ENCODE measurements around the gene FBXL22. TPM values are rescaled to one million over a fixed set of nuclear protein-coding genes. Genes with fewer than 3 reads are reported as not detected.

The FBXL22 gene
- total and polyA plus RNA-seq, 2 donors (not counting 1 experiment from before 2014, with no cell fraction given) = 0.50 to 0.87 TPM

GRCh38 chr15:63554337-63554927 is 42.8 kb upstream of the FBXL22 start:
- Histone ChIP-seq H4K20me1 (ENCODE audit: control insufficient read depth, extremely low read depth, insufficient read depth, low read length) (no peaks in the 10 kb centered on the region), H3K27me3 (ENCODE audit: control insufficient read depth, insufficient read depth, low read length) (no peaks in the 10 kb centered on the region), H3K4me2 (ENCODE audit: extremely low read depth, insufficient read depth, low read length) (peak overlapping the region; percentile 1), H3K27ac (ENCODE audit: insufficient read depth, low read length) (no peak overlapping the region), H3K9ac (ENCODE audit: insufficient read depth, low read length) (no peak overlapping the region), H2AFZ (ENCODE audit: low read length) (no peak overlapping the region), H3K9me3 (ENCODE audit: control insufficient read depth, insufficient read depth, low read depth, low read length) (no peaks in the 10 kb centered on the region), H3K4me3 (replicated peaks in 1 of 4; ENCODE audit: control extremely low read depth in 1 of 4, insufficient read depth in 1 of 4, low read depth in 3 of 4, low read length in 4 of 4) (no peak overlapping the region), H3K36me3 (ENCODE audit: control insufficient read depth, insufficient read depth, low read length) (peaks cover 6% of the 10 kb centered on the region), H3K4me1 (ENCODE audit: control insufficient read depth, extremely low read depth, insufficient read depth, low read length) (peaks cover 14% of the 10 kb centered on the region), H3K79me2 (ENCODE audit: control insufficient read depth, insufficient read depth, low read length) (no peaks in the 10 kb centered on the region)
- TF ChIP-seq CTCF (conservative IDR thresholded peaks at IDR 0.05 in 1 of 2, IDR thresholded peaks at IDR 0.05 in 1 of 2; ENCODE audit: low read depth in 1 of 2, low read length in 2 of 2) = no peak
- peak; percentile 21 to 39 for DNase-seq (ENCODE audit: low read depth in 2 of 2)

DNA sequence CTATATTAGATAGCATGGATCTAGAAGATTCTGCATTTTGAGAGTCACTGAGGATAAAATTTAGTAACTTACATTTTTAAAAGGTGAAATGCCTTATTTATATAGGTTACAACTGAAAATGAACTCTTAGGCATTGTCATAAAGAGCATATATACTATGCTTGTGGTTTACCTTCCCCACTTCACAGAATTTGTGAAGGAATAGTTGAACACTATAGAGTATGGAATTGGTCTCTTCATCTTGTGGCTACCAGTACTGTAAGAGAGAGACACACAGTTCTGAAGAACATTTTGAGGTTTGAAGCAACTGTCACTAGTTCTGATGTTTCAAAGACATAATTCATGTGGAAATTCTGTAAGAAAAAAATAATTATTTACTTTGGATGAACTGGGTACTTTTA is 41.7 kb upstream of the FBXL22 start:
- DNase-seq (ENCODE audit: low read depth in 2 of 2) = no peak
- no peaks in the 10 kb centered on the region for H4K20me1 ChIP-seq (ENCODE audit: control insufficient read depth, extremely low read depth, insufficient read depth, low read length)
- H3K36me3 ChIP-seq (ENCODE audit: control insufficient read depth, insufficient read depth, low read length) = peaks cover 6% of the 10 kb centered on the region
- H2AFZ ChIP-seq (ENCODE audit: low read length) = no peak overlapping the region
- TF ChIP-seq EZH2 (IDR thresholded peaks at IDR 0.05; ENCODE audit: low read length, missing control alignments) = no peak
- no peak overlapping the region for H3K27ac ChIP-seq (ENCODE audit: insufficient read depth, low read length)
- no peak overlapping the region for H3K4me2 ChIP-seq (ENCODE audit: extremely low read depth, insufficient read depth, low read length)
- H3K9ac ChIP-seq (ENCODE audit: insufficient read depth, low read length) = no peak overlapping the region
- H3K79me2 ChIP-seq (ENCODE audit: control insufficient read depth, insufficient read depth, low read length) = no peaks in the 10 kb centered on the region
- no peak overlapping the region for H3K4me3 ChIP-seq (replicated peaks in 1 of 4; ENCODE audit: control extremely low read depth in 1 of 4, insufficient read depth in 1 of 4, low read depth in 3 of 4, low read length in 4 of 4)
- peaks cover 14% of the 10 kb centered on the region for H3K4me1 ChIP-seq (ENCODE audit: control insufficient read depth, extremely low read depth, insufficient read depth, low read length)
- H3K27me3 ChIP-seq (ENCODE audit: control insufficient read depth, insufficient read depth, low read length) = no peaks in the 10 kb centered on the region
- no peaks in the 10 kb centered on the region for H3K9me3 ChIP-seq (ENCODE audit: control insufficient read depth, insufficient read depth, low read depth, low read length)

GRCh38 chr15:63556246-63556645 is 40.9 kb upstream of the FBXL22 start:
- Histone ChIP-seq H4K20me1 (ENCODE audit: control insufficient read depth, extremely low read depth, insufficient read depth, low read length) (no peaks in the 10 kb centered on the region), H3K36me3 (ENCODE audit: control insufficient read depth, insufficient read depth, low read length) (peaks cover 6% of the 10 kb centered on the region), H3K27ac (ENCODE audit: insufficient read depth, low read length) (no peak overlapping the region), H3K4me1 (ENCODE audit: control insufficient read depth, extremely low read depth, insufficient read depth, low read length) (peaks cover 14% of the 10 kb centered on the region), H3K9ac (ENCODE audit: insufficient read depth, low read length) (no peak overlapping the region), H3K27me3 (ENCODE audit: control insufficient read depth, insufficient read depth, low read length) (no peaks in the 10 kb centered on the region), H3K9me3 (ENCODE audit: control insufficient read depth, insufficient read depth, low read depth, low read length) (no peaks in the 10 kb centered on the region), H2AFZ (ENCODE audit: low read length) (no peak overlapping the region), H3K4me3 (replicated peaks in 1 of 4; ENCODE audit: control extremely low read depth in 1 of 4, insufficient read depth in 1 of 4, low read depth in 3 of 4, low read length in 4 of 4) (no peak overlapping the region), H3K4me2 (ENCODE audit: extremely low read depth, insufficient read depth, low read length) (no peak overlapping the region), H3K79me2 (ENCODE audit: control insufficient read depth, insufficient read depth, low read length) (no peaks in the 10 kb centered on the region)
- no peak for DNase-seq (ENCODE audit: low read depth in 2 of 2)
- TF ChIP-seq EZH2 (IDR thresholded peaks at IDR 0.05; ENCODE audit: low read length, missing control alignments) (no peak), CTCF (conservative IDR thresholded peaks at IDR 0.05 in 1 of 2, IDR thresholded peaks at IDR 0.05 in 1 of 2; ENCODE audit: low read depth in 1 of 2, low read length in 2 of 2) (no peak)
